ENCODE data around the gene CPOX. TPM values are rescaled to one million over a fixed set of nuclear protein-coding genes. Genes with fewer than 3 reads are reported as not detected.

The CPOX gene
- total and polyA plus RNA-seq, 11 donors: 7.7 to 13.6 (median 12.4) TPM

DNA sequence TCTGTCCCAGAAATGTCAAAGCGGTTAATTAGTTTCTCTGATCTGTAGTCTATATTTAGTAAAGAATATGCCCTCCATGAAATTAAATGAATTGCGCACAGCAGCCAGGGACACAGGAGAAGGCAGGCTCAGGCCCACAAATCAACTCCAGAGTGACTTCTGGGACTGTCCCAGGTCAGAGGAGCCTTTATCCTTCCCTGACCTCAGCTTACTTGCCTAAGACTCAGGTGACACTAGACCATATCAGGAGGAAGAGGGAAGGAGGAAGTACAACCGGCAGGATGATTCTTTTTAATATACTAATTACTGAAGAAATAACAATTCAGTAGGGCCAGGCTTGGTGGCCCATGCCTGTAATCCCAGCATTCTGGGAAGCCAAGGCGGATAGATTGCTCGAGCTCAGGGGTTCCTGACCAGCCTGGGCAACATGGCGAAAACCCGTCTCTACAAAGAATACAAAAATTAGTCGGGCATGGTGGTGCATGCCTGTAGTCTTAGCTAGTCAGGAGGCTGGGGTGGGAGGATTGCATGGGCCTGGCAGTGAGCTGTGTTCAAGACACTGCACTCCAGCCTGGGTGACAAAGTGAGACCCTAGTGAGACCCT is 63.5 kb downstream of the CPOX start:
- H3K4me3 ChIP-seq: no peak overlapping the region
- no peak for TF ChIP-seq POLR2A (IDR thresholded peaks at IDR 0.05)
- TF ChIP-seq, protein P1, sequence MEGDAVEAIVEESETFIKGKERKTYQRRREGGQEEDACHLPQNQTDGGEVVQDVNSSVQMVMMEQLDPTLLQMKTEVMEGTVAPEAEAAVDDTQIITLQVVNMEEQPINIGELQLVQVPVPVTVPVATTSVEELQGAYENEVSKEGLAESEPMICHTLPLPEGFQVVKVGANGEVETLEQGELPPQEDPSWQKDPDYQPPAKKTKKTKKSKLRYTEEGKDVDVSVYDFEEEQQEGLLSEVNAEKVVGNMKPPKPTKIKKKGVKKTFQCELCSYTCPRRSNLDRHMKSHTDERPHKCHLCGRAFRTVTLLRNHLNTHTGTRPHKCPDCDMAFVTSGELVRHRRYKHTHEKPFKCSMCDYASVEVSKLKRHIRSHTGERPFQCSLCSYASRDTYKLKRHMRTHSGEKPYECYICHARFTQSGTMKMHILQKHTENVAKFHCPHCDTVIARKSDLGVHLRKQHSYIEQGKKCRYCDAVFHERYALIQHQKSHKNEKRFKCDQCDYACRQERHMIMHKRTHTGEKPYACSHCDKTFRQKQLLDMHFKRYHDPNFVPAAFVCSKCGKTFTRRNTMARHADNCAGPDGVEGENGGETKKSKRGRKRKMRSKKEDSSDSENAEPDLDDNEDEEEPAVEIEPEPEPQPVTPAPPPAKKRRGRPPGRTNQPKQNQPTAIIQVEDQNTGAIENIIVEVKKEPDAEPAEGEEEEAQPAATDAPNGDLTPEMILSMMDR (IDR thresholded peaks at IDR 0.05): no peak
- DNase-seq (no peak), ATAC-seq (no peak)
- 86 to 92% (median 88%) methylated on average over 8 of the region's 8 CpGs for WGBS, 4 donors
- H3K4me1 ChIP-seq: no peaks in the 10 kb centered on the region
- H3K9me3 ChIP-seq: no peaks in the 10 kb centered on the region
- H3K27ac ChIP-seq: no peak overlapping the region
- no peaks in the 10 kb centered on the region for H3K36me3 ChIP-seq
- H3K27me3 ChIP-seq: peaks cover 0 to 7% (median 0%) of the 10 kb centered on the region in 9 donors
- intact Hi-C loops (cut with DNase I): loop anchor here in 3 of 10 donors (10.0 kb wide), 3 partner anchors 65 to 1875 kb away; partner anchors contain the start of genes CPOX (in 1 of the 3), LNP1 (in 1 of the 3) and TOMM70 (in 1 of the 3)

Other genes starting within 250 kb of the CPOX start
- gene OR5K4, start 239.8 kb downstream of the CPOX start, total RNA-seq: not detected
- not detected for gene OR5K4, start 239.8 kb downstream of the CPOX start, polyA plus RNA-seq
- not detected for gene OR5K3, start 202.9 kb downstream of the CPOX start, total RNA-seq
- not detected for gene OR5K3, start 202.9 kb downstream of the CPOX start, polyA plus RNA-seq
- gene OR5K1, start 130.4 kb downstream of the CPOX start, total RNA-seq: not detected
- not detected for gene OR5K1, start 130.4 kb downstream of the CPOX start, polyA plus RNA-seq
- not detected for gene OR5K2, start 95.9 kb downstream of the CPOX start, total RNA-seq
- not detected for gene OR5K2, start 95.9 kb downstream of the CPOX start, polyA plus RNA-seq
- 100 to 1,000 TPM in 2 of 9 donors, 10 to 100 TPM in 7; 64.2 to 155 (median 77.0) TPM for gene CLDND1, start 70.7 kb downstream of the CPOX start, total RNA-seq
- 10 to 100 TPM; 55.0 to 86.9 TPM for gene CLDND1, start 70.7 kb downstream of the CPOX start, polyA plus RNA-seq
- gene GPR15, start 61.6 kb downstream of the CPOX start, total RNA-seq: not detected
- not detected for gene GPR15, start 61.6 kb downstream of the CPOX start, polyA plus RNA-seq
- gene ST3GAL6, start 169.7 kb upstream of the CPOX start, total RNA-seq: 10 to 100 TPM; 35.3 to 91.1 (median 64.5) TPM
- gene ST3GAL6, start 169.7 kb upstream of the CPOX start, polyA plus RNA-seq: 10 to 100 TPM; 37.3 to 95.9 TPM

All from heart left ventricle (tissue), 16 donors.